ENCODE results near the gene BUD13.

- TF ChIP-seq ELF4 (CRISPR knock-in tag; IDR thresholded peaks at IDR 0.05; ENCODE audit: borderline replicate concordance) (no peak), ZNF768 (CRISPR knock-in tag; IDR thresholded peaks at IDR 0.05) (no peak), LBX2 (CRISPR knock-in tag; IDR thresholded peaks at IDR 0.05; ENCODE audit: borderline replicate concordance) (no peak), HMG20A (CRISPR knock-in tag; IDR thresholded peaks at IDR 0.05; ENCODE audit: borderline replicate concordance) (no peak), IKZF4 (CRISPR knock-in tag; IDR thresholded peaks at IDR 0.05; ENCODE audit: borderline replicate concordance, low read depth, not compliant biosample characterization) (no peak), RAD21 (CRISPR knock-in tag; IDR thresholded peaks at IDR 0.05) (no peak), USF2 (IDR thresholded peaks at IDR 0.05; ENCODE audit: low read depth, low read length) (no peak), USF2 (CRISPR knock-in tag; IDR thresholded peaks at IDR 0.05; ENCODE audit: borderline replicate concordance) (no peak), MXI1 (IDR thresholded peaks at IDR 0.05; ENCODE audit: borderline replicate concordance, low read depth, low read length) (no peak), FOXO4 (CRISPR knock-in tag; conservative IDR thresholded peaks at IDR 0.05) (no peak), NFYB (CRISPR knock-in tag; IDR thresholded peaks at IDR 0.05) (no peak), GABPA (IDR thresholded peaks at IDR 0.05; ENCODE audit: low read depth, low read length) (no peak), GABPA (CRISPR knock-in tag; IDR thresholded peaks at IDR 0.05; ENCODE audit: low read depth) (no peak), U2AF2 (IDR thresholded peaks at IDR 0.05; ENCODE audit: low read depth, low read length) (no peak), CTCF (CRISPR knock-in tag; IDR thresholded peaks at IDR 0.05) (no peak)
Measured at GRCh38 chr11:116777056-116777455, 4.3 kb upstream of the BUD13 start.

All from HepG2 (cell line).